WI38 (cell line): ENCODE results near the gene ABHD1.

Experiments used
- H3K4me3 ChIP-seq: 2 replicates; pipeline ENCODE4 v1.5.1; 2011; ENCODE audit warnings: low read depth, mild to moderate bottlenecking, control low read depth, low read length
- CTCF ChIP-seq: IDR thresholded peaks from 2 replicates; pipeline ENCODE4 v1.5.1; 2012; ENCODE audit warnings: low read depth, mild to moderate bottlenecking, control low read depth, low read length

Gene ABHD1

GRCh38 chr2:27131429-27131828 lies 7.8 kb downstream of the ABHD1 start:
- H3K4me3 ChIP-seq, result no peak overlapping the region
- no peak for TF ChIP-seq CTCF

- TF ChIP-seq CTCF, result no peak
- H3K4me3 ChIP-seq, result peak overlapping the region; percentile 94
Observed at GRCh38 chr2:27133195-27133875, 9.7 kb downstream of the ABHD1 start.

- H3K4me3 ChIP-seq, result peak within 1 kb of the TSS; percentile 94
- TF ChIP-seq CTCF, result 0 out of 2 replicates have a peak, but pooled peaks have one; percentile 4
Observed at GRCh38 chr2:27133905-27134780, 10.5 kb downstream of the ABHD1 start, which contains the start of gene PREB. PREB (minus strand) TSS chr2:27134636; CDS start chr2:27134421, 215 bp downstream.

- no peak for TF ChIP-seq CTCF
- H3K4me3 ChIP-seq, result no peak overlapping the region
Observed at GRCh38 chr2:27134781-27135477, 11.3 kb downstream of the ABHD1 start.

GRCh38 chr2:27135478-27135955 lies 11.9 kb downstream of the ABHD1 start:
- TF ChIP-seq CTCF, result no peak
- no peak overlapping the region for H3K4me3 ChIP-seq

GRCh38 chr2:27136751-27137150 lies 13.1 kb downstream of the ABHD1 start:
- TF ChIP-seq CTCF, result no peak

More at GRCh38 chr2:27136751-27137150, 13.1 kb downstream of the ABHD1 start:
- H3K4me3 ChIP-seq, result no peak overlapping the region
